Measurements from ENCODE around the gene ANAPC4.

ANAPC4 gene

DNA sequence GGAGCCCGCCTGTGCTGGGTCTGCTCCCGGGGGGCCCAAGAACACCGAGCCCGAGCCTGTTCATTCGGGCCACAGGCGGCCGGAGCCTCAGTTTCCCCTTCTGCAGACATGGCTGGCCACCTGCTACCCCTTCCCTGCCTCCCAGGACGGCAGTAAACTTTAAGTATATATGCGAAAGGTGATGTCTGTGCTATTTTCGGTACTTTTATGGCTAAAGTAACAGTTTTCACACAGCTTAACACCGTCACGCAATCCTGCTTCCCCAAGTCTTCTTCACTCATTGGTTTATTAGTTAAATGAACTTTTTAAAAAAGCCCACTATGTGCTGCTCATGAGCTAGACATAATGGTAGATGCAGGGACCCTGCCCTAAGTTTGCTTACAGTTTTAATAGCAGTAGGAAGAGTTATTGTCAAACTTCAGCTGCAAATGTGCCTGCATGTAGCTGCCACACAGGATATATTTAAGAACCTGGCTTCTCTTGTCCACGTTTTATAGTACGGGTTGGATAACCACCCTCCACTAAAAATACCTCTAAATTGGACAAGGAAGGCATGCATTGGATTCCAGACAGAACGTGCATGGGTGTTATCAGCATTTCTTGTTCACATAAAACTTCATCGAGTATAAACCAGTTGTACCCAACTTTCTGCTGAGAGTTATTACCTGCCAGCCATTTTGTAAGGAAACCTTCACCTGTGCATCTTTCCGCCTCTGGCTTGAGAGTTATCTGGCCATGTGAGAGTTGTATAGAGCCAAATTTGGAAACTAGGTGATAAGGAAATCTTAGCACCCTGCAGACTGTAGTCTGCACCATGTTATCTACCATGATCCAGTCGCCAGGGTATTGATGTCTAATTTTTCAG lies 741 bp downstream of the ANAPC4 start:
- DNase-seq (ENCODE audit: low read depth in 2 of 3, low spot score in 2 of 3): no peak

DNA sequence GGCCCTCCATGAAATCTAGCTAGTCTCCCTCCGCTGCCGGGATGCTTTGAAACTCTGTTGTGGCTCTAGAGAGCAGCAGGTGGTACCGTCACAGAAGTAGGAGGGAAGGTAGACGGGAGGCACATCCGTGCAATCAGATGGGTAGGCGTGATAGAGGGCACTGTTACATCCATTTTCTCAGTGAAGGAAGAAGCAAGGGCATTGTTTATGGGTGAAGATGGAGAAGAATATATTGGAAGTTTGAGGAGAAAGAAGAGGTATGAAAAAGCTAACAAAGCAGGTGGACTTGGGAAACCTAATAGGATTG lies 1.3 kb downstream of the ANAPC4 start:
- no peak for DNase-seq (ENCODE audit: low read depth in 2 of 3, low spot score in 2 of 3)

DNA sequence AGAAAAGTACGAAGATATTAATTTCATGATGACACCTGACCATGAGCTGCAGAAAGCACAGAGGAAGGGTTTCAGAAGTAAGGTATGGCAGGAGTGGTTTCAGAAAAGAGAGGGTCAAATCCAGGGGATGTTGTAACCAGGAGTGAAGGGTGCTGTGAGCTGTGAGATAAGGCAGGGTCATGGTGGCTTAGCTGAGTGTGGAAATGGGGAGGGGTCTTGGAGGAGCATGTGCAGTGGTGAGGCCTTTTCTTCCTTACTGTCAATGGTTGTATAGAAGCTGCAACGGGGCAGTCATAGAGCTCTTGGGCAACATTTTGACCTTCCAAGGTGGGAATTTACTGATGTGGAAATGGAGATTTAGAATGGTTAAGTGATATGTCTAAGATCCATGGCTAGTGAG lies 2.5 kb downstream of the ANAPC4 start:
- DNase-seq (ENCODE audit: low read depth in 2 of 3, low spot score in 2 of 3): no peak

DNA sequence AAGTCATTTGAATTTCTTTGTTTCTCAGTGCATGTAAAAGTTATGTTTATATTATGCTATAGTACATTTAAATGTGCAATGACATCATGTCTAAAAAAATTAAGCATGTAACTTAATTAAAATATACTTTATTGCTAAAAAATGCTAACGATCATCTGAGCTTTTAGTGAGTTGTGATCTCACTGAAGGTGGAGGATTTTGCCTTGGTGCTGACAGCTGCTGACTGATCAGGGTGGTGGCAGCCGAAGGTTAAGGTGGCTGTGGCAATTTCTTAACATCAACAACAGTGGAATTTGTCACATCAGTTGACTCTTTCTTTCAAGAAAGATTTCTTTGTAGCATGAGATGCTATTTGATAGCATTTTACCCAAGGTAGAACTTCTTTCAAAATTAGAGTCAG lies 6.6 kb downstream of the ANAPC4 start:
- no peak for DNase-seq (ENCODE audit: low read depth in 2 of 3, low spot score in 2 of 3)

DNA sequence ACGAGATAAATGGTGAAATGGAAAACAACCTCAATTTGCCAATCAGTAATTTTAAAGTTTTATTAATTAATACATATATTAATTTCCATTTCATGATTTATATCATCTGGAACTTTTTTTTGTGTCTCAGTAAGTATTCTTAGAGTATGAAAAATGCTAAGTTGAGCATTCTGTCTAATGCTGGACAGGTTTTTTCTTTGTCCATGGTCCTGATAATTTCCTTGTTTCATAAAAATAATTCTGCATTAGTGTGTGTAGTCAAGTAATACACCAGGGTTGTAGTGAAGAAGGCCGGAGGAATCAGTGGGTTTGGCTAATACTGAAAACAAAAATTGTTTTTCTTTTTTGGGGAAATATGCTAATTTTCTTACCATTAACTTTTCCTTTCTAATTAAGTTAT lies 9.9 kb downstream of the ANAPC4 start:
- DNase-seq (ENCODE audit: low read depth in 2 of 3, low spot score in 2 of 3): no peak

DNA sequence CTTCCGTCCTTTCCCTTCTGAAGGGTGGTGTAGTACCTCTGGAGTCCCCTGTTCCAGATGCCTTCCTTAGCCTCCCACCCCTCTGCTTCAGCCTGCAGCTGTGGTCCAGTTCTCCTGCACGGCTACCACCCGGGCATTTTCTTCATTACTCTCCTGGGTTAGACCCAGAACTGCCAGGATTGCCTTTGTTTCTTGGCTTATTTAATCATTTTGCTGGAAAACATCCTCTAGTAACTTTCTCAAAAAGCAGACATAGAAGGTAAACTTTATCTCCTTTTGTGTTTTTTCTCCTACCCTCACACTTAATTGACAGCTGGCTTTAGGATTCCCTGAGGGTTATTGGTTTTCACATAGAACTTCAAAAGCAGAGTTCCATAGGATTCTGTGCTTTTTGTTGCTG lies 20.2 kb downstream of the ANAPC4 start:
- DNase-seq (ENCODE audit: low read depth in 2 of 3, low spot score in 2 of 3): no peak

DNA sequence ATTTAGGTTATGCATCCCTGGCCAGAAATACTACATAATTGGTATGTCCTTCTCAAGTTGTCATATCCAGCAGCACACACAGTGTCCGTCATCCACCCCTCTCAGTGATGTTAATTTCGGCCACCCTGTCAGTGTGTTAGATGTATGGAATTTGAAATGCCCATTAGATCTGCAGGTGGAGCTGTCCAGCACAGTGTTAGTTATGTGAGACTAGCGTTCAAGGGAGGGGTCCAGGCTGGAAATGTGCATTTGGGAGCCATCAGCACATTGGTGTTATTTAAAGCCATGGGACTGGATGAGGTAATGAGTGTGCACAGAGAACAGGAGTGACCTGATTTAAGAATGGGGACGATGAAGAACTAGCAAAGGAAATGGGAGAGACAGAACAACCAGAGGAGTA lies 22.4 kb downstream of the ANAPC4 start:
- no peak for DNase-seq (ENCODE audit: low read depth in 2 of 3, low spot score in 2 of 3)

DNA sequence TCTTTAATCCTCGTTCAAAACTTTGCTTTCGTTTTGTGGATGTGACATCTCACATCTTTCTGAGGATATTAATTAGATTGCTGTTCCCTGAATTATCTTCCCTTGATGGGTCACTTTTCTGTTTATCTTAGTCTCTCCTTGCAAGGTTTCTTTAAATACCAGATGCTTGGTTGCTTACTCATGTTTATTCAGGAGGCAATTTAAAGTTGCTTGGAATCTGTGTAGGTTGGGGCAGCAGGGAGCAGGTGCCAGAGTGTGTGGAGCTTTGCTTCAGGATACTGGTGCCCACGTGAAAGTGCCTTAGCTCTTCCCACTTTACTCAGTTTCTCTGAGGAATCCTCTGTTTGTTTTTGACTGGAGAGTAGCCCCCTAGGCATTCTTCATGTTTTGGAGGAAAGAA lies 24.0 kb downstream of the ANAPC4 start:
- DNase-seq (ENCODE audit: low read depth in 2 of 3, low spot score in 2 of 3): no peak

DNA sequence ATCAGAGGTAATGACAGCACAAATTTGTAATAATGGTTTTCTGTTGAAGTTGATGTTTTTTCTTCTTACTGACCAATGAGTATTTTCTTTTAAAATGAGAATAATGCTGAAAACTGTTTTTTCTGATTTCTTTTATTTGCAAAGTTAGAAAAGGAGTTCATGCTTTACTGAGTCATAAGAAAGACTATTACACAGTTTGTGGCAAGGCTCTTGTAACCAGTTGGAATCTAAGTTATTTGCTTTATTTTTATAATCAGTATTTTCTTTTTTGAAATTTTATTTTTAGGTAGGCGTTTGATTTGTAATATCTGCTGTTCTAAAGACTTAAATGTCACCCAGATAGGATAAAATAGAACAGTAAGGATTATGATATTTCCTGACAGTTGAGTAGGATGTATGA lies 25.5 kb downstream of the ANAPC4 start:
- no peak for DNase-seq (ENCODE audit: low read depth in 2 of 3, low spot score in 2 of 3)

DNA sequence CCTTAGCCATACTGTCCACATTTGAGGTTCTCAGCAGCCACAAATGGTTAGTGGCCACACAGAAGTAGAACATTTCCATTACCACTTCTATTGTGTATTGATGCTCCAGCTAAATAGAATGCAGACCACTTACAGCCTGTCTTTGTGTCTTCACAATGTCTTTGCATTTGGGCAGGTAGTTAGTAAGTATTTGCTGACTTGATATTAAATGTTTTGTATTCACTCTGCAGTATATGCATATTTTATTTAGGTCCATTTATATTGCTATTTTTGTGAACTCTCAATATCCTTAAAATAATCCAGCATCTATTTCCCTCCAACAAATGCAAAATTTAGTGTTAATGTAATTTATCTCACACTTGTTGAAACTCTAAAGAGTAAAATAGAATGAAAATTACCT lies 26.6 kb downstream of the ANAPC4 start:
- DNase-seq (ENCODE audit: low read depth in 2 of 3, low spot score in 2 of 3): no peak

DNA sequence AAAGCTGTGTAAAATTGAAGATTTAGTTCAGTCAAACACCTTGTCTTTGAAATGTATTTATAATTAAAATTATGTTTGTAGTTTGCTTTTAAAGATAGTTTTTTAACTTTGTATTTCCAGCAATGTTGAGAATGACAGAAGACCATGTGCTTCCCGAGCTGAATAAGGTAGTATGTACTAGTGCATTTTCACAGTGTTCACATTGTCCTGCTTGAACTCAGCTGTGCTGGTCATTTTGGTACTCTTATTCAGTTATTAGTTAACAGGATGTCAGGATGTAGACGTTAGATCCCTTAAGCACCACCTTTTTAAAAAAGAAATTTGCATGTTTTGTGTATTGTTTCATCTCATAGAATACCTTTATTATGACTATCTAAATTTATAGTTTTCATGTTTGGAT lies 28.4 kb downstream of the ANAPC4 start:
- DNase-seq (ENCODE audit: low read depth in 2 of 3, low spot score in 2 of 3): no peak

DNA sequence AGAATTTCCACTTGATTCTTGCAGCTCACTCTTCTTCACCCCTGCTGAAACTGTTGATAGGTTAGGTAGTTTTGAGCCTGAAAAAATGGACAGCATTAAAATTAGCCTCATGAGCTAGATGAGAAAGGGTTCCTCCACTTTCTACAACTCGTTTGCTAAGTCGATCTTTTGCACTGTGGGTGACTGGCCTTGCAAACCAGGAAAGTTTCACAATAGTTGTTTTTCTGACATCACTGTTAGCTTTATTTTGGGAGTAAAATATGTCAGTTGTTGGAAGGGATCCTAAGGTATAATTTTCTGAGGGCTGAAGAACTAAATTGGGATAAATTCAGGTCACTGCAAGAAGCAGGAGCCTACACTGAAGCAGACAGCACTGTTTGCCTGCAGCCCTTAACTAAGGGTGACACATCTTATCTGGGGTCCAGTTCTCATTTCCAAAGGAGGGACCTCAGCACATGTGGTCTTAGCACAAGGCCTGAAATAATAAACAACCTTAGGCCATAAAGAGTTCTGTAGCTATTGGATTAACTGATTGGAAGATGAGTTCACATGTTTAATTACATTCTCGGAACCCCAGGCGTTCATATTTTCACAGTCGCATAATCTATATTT lies 29.1 kb downstream of the ANAPC4 start:
- DNase-seq (ENCODE audit: low read depth in 2 of 3, low spot score in 2 of 3): no peak

DNA sequence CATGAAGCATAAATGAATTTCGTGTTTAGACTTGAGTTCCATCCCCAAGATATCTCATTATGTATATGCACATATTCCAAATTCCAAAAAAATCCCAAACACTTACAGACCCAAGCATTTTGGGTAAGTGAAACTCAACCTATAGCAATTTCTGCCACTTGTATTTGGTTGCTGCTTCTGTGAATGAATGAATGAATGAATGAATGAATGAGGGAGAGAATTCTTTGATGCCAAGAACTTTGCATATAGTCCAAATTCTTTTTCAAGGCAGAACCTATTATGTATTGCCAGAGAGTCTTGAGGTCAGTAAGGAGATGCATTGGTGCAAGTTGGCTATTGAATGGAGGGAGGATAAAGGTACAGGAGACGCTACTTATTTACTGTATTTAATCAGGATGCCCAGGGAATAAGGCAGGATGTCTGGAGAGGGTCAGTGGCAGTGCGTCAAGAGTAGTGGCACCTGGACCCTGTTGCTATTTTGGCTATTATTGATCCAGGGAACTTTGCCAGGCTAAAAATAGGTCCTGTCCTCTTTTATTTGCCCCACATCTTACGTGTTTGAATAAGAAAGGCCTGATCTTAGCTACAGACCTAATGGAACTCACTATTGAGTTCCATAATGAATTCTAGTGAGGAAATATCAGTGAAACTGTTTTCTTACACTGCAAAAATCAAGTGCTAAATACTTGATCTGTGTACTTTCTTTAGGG lies 33.9 kb downstream of the ANAPC4 start:
- DNase-seq (ENCODE audit: low read depth in 2 of 3, low spot score in 2 of 3): no peak

DNA sequence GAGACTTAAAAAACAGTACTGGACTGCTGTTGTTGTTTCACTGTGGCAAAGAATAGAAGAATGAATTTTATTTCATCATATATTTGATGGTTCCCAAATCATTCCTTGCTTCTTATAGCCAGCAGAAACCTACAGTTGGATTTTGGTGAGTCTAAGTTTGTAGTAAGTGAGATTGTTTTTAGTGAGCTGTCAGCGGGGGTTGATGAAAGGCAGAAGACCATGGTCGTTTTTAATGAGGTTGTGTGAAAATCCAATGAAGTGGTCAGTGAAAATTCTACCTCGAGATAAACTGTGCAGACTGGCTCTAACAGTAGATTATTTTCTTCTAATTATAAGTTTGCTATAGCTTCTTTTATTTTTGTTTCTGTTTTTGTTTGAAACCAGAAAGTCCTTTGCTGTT lies 36.2 kb downstream of the ANAPC4 start:
- no peak for DNase-seq (ENCODE audit: low read depth in 2 of 3, low spot score in 2 of 3)

DNA sequence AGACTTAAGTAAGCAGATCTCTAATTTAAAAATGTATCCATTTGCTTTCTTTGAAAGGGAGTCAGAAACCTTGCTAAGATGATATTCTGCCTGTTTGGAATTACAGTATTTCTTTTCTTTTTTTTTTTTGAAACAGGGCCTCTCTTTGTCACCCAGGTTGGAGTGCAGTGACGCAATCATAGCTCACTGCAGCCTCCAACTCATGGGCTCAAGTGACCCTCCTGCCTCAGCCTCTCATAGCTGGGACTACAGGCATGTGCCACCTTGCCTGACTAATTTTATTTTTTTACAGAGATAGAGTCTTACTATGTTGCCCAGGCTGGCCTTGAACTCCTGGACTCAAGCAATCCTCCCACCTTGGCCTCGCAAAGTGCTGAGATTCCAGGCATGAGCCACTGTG lies 40.0 kb downstream of the ANAPC4 start:
- DNase-seq (ENCODE audit: low read depth in 2 of 3, low spot score in 2 of 3): no peak

DNA sequence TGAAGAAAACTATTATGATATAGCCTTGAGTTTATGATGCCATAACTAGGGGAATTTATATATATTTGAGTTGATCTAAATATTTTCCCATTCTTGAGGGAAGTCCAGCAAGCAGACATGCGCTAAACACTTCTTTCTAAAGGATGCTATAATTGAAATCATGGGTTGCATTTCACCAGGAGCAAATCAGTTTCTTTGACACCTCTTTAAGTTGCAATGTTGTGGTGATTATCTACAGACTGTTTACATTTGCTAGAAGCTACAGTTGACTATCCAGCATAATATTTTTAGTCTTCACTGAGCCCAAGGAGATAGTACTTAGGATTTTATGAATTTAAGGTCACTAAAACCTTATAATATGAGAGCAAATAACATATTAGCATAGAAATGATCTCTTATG lies 43.9 kb downstream of the ANAPC4 start:
- no peak for DNase-seq (ENCODE audit: low read depth in 2 of 3, low spot score in 2 of 3)

DNA sequence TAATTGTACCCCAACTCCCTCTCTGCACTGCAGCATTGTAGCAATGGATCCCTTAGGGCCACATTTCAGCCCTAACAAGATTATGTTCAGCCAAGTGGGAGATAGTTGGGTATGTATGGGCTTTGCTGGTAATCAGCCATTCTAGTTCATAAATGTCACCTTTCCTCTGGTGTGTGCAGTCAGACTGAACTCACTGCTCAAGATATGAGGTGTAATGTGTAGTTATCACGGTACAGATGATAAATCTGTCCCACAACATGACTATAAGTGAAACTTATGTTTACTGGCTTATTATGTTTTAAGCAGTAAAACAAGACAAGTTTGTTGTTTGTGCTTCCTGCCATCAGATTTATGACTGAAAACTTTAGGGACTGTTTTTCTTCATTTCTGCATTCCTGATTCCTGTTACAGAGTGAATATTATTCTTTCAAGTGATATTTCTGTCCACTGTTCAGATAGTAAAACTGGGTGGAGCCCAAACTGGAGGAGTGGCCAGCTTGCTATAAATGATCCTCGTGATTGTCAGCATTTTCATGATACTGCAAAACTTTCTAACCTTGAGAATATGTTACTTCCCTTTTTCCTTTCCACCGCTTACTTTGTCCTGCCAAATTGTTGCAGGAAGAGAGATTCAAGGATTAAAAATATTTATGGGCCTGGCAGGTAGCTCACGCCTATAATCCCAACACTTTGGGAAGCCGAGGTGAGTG lies 44.9 kb downstream of the ANAPC4 start:
- no peak for DNase-seq (ENCODE audit: low read depth in 2 of 3, low spot score in 2 of 3)

DNA sequence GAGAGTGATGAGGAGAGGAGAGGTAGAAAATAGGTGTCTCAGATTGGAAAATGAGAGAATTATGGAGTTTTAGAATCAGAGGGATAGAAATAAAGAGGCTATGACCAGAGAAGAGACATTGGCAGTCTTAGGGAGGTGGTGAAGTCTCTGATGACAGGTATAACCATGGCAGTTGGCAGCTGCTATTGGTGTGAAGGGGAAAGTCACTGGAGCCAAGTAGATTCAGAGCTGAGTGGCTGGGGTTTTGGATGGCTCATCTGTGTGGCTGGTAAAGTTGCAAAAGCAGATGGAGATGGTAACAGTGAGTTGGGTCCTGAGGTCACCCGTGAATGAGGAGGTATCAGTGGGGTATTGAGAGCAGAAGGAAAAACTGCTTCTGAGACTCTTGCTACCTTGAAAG lies 46.5 kb downstream of the ANAPC4 start:
- no peak for DNase-seq (ENCODE audit: low read depth in 2 of 3, low spot score in 2 of 3)

DNA sequence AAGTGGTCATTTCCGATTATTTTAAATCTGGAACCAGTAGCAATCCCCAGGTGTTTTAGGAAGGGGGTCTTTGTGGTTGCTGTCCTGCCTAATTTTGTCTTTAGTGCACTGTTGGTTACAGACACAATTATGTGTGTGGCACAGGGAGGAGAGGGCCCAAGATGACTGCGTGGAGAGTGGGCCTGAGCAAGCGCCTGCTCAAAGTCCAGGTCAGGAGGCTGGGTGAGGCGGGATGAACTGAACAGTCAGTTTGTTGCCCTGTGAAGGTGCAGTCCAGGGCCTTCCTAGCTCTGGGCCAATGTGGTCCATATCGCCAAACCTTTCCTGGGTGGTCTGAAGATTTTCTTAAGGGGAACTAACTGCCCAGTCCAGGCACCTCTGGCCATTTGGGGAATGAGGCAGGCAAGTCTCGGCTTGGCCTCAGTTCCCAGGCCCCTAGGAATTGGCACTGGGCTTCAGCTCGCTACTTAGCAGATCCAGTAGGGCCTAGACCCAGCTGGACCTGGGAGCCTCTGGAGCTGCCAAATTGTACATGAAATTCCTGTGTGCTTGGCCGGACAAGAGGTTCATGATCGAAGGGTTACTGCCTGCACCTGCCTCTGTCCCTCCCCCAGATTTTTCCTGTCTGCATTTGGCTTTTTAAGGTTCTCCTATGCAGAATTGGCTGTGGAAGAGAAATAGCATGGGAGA lies 47.6 kb downstream of the ANAPC4 start:
- no peak for DNase-seq (ENCODE audit: low read depth in 2 of 3, low spot score in 2 of 3)

DNA sequence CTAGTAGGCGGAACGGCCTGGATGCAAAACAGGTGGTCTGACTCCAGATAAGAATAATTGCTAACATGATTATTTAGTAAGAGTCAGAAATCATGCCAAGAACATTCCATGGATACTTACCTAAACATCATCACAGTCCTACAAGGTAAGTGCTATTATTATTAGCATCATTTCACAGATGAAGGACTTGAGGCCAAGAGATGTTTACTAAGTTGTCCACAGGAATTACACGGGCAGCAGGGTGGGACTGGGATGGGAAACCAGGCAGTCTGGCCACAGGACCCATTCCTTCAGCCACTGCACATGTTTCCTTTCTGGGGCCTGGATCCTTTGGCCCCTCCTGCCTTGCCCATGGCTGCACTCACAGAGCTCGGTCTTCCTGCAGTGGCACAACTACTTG lies 48.3 kb downstream of the ANAPC4 start:
- DNase-seq (ENCODE audit: low read depth in 2 of 3, low spot score in 2 of 3): no peak

DNA sequence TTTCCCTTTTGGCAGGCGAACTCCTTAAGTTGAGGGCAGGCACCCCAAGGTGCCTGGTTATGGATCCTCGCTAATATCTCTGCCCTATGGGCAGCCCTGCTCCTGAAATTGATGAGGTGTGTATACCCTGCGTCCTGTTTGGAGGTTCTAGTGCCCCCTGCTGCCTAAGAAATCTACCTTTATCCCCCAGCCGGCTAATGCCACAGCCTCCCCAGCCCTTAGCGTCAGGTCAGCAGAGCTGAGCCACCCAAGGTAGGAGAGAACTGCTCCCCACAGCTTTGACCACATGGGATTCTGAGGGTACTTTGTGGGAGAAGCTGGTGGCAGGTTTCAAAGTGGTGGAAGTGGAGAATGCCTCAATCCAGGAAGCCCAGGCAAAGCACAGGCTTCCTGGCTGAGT lies 50.8 kb downstream of the ANAPC4 start:
- no peak for DNase-seq (ENCODE audit: low read depth in 2 of 3, low spot score in 2 of 3)

Data from activated CD8-positive, alpha-beta memory T cell treated with anti-CD3 and anti-CD28 coated beads for 48 hours (primary cell).